ENCODE data around the gene TANGO2.

TANGO2 gene

DNA sequence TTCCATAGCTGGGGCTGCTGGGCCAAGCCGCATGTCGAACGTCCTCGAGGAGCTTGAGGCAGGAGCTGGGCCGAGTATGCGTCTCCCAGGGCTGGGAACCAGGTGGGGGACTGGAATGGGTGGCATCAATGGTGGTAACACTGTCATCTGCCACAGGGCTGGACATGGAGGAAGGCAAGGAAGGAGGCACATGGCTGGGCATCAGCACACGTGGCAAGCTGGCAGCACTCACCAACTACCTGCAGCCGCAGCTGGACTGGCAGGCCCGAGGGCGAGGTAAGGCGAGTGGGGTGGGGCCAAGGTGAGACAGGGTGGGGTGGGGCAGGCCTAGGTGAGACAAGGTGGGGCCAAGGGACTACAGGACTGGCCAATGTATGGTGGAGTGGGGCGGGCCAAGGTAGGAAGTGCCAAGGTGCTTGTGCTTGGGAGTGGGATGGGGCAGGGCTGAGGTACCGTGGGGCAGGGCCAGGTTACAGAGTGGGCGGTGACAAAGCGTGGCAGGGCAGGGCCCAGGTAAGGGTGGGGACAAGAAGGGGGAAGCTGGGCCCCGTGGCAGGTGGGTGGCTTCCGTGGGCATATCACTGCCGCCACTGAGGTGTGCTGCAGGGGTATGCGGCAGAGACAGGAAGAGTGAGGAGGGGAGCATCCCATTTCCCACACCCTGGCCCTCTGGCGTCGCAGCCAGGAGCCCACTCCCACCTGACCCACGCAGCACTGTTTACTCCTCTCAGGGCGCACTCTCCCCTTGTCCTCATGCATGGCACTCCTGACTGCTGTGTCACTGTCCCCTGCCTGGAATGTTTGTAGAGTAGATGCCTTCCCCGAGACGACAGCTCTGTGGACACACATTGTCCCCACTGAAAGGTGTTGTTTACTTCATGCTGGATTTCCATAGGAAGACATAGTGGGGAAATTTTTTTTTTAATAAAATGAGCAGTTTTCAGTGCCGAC, 31.7 kb downstream of the TANGO2 start:
- DNase-seq = no peak

DNA sequence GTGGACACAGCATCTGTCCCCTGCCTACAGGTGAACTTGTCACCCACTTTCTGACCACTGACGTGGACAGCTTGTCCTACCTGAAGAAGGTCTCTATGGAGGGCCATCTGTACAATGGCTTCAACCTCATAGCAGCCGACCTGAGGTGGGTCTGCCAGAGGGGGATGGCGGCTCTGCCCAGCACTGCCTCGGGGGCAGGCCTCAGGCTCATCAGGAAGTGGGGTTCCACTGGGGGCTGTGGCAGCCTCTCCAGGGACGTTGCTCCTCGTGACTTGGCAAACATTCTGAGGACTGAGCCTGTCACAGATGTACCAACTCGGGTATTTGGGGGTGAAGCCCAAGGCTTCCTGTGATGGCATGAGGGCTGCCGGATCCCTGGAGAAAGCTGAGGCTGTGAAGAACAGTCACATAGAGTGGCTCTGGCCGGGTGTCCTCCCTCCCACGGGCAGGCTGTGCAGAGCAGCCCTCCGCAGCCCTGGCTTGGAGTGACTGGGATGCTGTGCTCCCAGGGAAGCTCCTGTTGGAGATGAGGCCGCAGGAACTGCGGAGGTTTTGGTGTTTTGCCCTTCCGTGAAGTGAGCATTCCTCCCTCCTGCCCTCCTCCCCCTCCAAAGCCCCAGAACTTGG, 32.6 kb downstream of the TANGO2 start:
- no peak for DNase-seq

DNA sequence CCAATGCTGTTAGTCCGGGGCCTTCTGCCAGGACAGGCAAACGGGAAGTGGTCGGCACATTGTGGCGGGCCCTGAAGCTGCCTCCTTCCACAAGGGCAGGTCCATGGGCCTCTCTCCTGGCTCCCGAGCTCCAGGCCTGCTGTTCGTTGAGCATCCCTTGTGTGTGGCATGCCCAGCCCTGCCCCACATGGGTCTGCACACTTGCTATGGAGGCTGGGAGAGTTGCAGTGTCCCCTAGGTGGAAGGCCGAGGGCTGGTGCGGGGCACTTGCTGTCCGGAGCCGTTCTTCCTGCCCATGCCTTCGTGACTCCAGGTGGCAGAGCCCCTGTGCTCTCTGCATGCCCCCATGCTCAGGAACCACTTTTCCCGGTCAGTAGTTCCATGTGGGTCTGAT, 33.1 kb downstream of the TANGO2 start:
- no peak for DNase-seq

GRCh38 chr22:20054485-20054884, 33.6 kb downstream of the TANGO2 start:
- no peak for DNase-seq

DNA sequence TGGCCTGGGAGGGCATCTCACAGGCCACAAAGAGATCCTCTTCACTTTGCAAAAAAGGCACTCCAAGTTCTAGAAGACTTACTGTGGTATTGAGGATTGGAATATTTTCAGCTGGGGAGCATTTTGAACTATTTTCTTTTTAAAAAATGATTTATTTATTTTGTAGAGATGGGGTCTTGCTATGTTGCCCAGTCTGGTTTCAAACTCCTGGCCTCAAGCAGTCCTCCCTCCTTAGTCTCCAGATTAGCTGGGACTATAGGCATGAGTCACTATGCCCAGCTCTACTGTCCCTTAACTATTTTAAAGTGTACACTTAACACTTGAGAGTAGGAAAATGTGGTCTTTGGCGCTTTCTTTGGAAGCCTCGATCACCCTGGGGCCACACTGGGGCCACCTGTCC, 34.2 kb downstream of the TANGO2 start:
- no peak for DNase-seq

DNA sequence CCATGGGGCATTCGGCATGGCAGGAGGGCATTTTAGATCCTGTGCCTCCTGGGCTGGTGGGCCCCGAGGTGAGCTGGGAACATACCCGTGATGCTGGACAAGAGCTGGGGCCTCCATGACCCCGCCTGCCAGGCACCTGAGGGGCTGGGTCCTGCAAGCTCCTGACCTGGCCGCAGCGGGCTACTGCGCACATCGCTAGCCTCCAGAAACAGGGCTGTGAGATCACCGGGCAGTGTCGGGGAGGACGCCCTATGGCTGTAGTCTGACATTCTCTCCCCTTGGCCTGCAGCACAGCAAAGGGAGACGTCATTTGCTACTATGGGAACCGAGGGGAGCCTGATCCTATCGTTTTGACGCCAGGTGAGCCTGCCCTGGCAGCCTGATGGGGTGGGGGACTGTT, 34.7 kb downstream of the TANGO2 start:
- DNase-seq = no peak

GRCh38 chr22:20056161-20056560, 35.3 kb downstream of the TANGO2 start:
- no peak for DNase-seq

GRCh38 chr22:20056696-20057386, 35.9 kb downstream of the TANGO2 start:
- no peak for DNase-seq

DNA sequence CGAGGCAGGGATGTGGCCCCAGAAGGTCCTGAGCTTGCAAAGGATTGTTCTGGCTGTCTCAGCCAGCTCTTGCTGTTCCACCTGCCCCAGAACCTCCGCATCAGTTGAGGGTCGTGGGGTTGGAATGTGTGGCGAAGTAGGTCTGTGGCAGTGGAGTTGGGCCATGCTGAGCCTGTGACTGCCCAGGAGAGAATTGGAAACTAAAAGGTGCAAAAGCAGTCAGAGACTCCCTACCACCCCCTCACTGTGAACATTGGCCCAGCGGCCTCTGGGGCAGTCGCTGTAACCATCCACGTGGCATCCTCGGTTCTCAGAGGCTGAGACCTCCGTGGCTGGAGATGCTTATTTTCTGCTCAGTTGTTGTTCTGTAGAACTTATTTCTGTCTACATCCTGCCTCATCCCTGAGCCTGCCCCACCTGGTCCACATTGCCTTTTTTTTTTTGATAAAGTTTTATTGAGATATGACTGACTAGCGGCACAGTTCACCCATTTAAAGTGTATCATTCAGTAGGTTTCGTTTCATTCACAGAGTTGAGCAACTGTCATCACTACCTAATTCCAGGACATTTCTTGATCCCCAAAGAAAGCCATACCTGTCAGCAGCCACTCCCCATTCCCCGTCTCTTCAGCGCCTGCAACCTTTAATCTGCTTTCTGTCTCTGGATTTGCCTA, 36.8 kb downstream of the TANGO2 start:
- DNase-seq = no peak

DNA sequence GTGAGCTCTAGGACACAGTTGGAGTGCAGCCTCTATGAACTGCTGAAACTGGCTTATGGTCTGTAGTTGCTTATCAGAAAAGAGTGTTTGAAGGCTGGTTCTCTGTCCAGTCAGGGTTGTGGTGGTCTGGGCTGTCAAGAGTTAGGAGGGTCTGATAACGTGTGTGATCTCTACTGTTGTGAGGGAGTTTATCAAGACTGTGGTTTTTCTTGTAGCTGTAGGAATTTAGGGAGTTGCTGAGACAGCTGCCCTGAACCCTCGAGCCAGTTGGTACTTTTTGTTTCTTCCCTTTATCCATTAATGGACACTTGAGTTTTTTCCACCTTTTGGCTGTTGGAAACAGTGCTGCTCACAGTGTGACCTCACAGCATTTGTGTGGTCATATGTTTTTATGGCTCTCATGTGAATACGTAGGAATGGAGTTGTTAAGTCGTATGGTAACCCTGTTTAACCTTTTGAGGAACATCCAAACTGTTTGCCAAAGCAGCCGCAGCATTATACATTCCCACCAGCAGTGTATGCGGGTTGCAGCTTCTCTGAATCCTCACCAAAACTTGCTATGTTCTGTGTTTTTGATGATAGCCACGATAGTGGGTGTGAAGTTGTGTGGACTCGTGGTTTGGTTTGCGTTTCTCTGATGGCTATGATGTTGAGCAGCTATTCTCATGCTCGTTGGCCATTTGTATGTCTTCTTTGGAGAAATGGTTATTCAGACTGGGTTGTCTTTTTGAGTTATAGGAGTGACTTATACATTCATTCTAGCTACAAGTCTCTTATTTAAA, 38.3 kb downstream of the TANGO2 start:
- DNase-seq = no peak

DNA sequence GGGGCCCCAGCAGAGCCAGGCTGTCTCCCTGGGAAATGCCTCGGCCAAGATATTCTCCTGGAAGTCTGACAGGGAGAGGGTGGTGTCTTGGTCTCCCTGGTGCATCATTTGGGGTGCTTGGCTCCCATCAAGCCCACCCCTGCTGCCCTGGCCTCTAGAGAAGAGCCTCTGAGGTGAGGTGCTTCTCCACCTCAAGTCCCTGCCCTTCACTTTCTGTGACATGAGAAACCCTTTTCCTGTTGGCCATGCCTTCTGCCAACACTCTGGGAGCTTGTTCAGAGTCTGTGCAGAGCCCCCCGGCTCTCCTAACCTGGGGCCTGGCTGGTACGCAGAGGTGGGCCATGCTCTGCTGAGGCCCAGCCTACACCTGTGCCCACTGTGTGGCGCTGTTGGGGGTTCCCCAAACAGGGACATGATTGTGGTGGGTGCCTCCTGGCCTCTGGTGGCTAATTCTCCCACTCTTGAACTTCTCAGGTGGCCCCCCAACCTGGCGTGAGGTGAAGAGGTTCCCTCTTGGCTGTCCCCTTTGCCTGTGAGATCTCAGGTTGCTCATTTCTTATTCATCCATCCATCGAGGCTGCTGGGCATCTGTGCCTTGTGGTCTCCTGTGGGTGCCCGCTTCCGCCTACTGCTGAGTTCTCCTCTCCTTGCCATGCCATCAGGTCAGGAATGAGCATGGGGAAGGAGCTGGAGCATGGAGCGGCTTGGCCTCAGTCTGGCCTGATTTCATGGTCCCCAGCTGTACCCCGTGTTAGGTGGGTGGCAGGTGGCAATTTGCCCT, 40.0 kb downstream of the TANGO2 start:
- no peak for DNase-seq

DNA sequence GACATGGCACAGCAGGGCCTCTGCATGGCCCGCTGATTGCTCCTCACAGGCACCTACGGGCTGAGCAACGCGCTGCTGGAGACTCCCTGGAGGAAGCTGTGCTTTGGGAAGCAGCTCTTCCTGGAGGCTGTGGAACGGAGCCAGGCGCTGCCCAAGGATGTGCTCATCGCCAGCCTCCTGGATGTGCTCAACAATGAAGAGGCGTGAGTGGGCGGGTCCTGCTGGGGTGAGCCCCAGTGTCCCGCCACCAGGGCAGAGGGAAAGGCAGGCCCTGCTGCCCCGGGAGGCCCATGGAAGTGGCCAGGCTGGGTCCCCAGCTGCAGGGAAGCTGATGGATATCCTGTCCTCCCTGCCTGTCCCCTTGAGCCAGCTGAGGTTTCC, 40.6 kb downstream of the TANGO2 start:
- no peak for DNase-seq

GRCh38 chr22:20062043-20062765, 41.3 kb downstream of the TANGO2 start:
- no peak for DNase-seq

DNA sequence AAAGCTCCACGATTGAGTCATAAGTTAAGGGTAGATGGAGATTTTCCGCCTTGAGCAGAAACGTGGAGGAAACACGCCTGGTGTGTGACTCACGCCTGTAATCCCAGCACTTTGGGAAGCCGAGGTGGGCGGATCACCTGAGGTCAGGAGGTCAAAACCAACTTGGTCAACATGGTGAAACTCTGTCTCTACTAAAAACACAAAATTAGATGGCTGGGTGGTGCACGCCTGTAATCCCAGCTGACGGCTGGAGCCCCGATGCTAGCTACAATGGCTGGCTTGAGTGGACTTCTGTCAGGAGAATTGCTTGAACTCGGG, 41.8 kb downstream of the TANGO2 start:
- DNase-seq = no peak

- DNase-seq = no peak
Measured at GRCh38 chr22:20063271-20064139, 42.6 kb downstream of the TANGO2 start.

GRCh38 chr22:20064140-20064480, 43.2 kb downstream of the TANGO2 start:
- DNase-seq = no peak

DNA sequence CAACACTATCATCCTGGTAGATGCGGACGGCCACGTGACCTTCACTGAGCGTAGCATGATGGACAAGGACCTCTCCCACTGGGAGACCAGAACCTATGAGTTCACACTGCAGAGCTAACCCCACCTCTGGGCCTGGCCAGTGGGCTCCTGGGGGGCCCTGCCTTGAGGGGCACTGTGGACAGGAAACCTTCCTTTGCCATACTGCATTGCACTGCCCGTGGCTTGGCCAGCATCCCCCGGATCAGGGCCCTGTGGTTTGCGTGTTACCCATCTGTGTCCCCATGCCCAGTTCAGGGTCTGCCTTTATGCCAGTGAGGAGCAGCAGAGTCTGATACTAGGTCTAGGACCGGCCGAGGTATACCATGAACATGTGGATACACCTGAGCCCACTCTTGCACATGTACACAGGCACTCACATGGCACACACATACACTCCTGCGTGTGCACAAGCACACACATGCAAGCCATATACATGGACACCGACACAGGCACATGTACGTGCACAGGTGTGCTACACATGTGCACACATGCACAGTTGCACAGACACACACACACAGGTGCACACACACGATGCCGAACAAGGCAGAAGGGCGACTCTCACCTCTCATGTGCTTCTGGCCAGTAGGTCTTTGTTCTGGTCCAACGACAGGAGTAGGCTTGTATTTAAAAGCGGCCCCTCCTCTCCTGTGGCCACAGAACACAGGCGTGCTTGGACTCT, 43.8 kb downstream of the TANGO2 start:
- no peak for DNase-seq

- DNase-seq = no peak
Measured at GRCh38 chr22:20065896-20066616, 45.1 kb downstream of the TANGO2 start.
